MG63 (cell line): Measurements from ENCODE around the gene CFAP46. TPM values are rescaled to one million over a fixed set of nuclear protein-coding genes. Genes with fewer than 3 reads are reported as not detected.
"Not testable (repeated sequence)": the region's sequence is repeated elsewhere in the genome, so short reads cannot be mapped to it uniquely, and the experiment has no call there.

Experiments
- DNase-seq: peaks from one replicate; pipeline ENCODE4 v3.0.0-alpha.2; 2020
- H3K27me3 ChIP-seq: fragments of 250-450 bp; sonication (Bioruptor Pico); 2 replicates; pipeline ENCODE4 v1.5.1; 2020; ENCODE audit warnings: mild to moderate bottlenecking, moderate library complexity
- H3K36me3 ChIP-seq: fragments of 250-450 bp; sonication (Bioruptor Pico); 2 replicates; pipeline ENCODE4 v1.5.1; 2020; ENCODE audit warnings: mild to moderate bottlenecking, moderate library complexity
- H3K4me3 ChIP-seq: fragments of 250-450 bp; sonication (Bioruptor Pico); 2 replicates; pipeline ENCODE4 v1.5.1; 2020; ENCODE audit warnings: mild to moderate bottlenecking, moderate library complexity
- H3K9me3 ChIP-seq: fragments of 250-450 bp; sonication (Bioruptor Pico); 2 replicates; pipeline ENCODE4 v1.5.1; 2020; ENCODE audit warnings: mild to moderate bottlenecking, moderate library complexity
- total RNA-seq: library from RNA; depleted of rRNA; stranded (reverse); fragments of >200 nt; shearing (Covaris generic); gene quantifications from 2 replicates; pipeline ENCODE4 v1.2.3, GENCODE V29; 2014; ENCODE audit warnings: low replicate concordance

CFAP46 gene
- total RNA-seq, 1 experiment from 2014 or later: 0.33 TPM

- Histone ChIP-seq H3K4me3 (no peak overlapping the region), H3K9me3 (peaks cover 5% of the 10 kb centered on the region), H3K36me3 (no peaks in the 10 kb centered on the region), H3K27me3 (peaks cover under 1% of the 10 kb centered on the region; the same call in 1 of the 2 replicates)
- DNase-seq: no peak
Observed at GRCh38 chr10:132847416-132847777, 95.0 kb downstream of the CFAP46 start.

- DNase-seq: no peak
Observed at GRCh38 chr10:132846631-132847415, 95.5 kb downstream of the CFAP46 start.

GRCh38 chr10:132845780-132846595, 96.4 kb downstream of the CFAP46 start:
- Histone ChIP-seq H3K4me3 (no peak overlapping the region), H3K36me3 (no peaks in the 10 kb centered on the region), H3K27me3 (no peaks in the 10 kb centered on the region), H3K9me3 (peaks cover 10% of the 10 kb centered on the region)
- DNase-seq: no peak

More at GRCh38 chr10:132846631-132847415, 95.5 kb downstream of the CFAP46 start:
- no peaks in the 10 kb centered on the region for H3K27me3 ChIP-seq
- H3K36me3 ChIP-seq: no peaks in the 10 kb centered on the region
- peaks cover 10% of the 10 kb centered on the region for H3K9me3 ChIP-seq
- H3K4me3 ChIP-seq: no peak overlapping the region

GRCh38 chr10:132845041-132845551, 97.3 kb downstream of the CFAP46 start:
- no peaks in the 10 kb centered on the region for H3K27me3 ChIP-seq
- no peak for DNase-seq
- H3K4me3 ChIP-seq: no peak overlapping the region
- no peaks in the 10 kb centered on the region for H3K36me3 ChIP-seq
- peaks cover 10% of the 10 kb centered on the region for H3K9me3 ChIP-seq

GRCh38 chr10:132844069-132844809, 98.1 kb downstream of the CFAP46 start:
- DNase-seq: no peak
- H3K36me3 ChIP-seq: no peaks in the 10 kb centered on the region
- H3K9me3 ChIP-seq: peaks cover 10% of the 10 kb centered on the region
- no peak overlapping the region for H3K4me3 ChIP-seq
- H3K27me3 ChIP-seq: no peaks in the 10 kb centered on the region

GRCh38 chr10:132843276-132843675, 99.1 kb downstream of the CFAP46 start:
- DNase-seq, H3K27me3 ChIP-seq, H3K4me3 ChIP-seq, H3K36me3 ChIP-seq, H3K9me3 ChIP-seq: not testable (repeated sequence)

- Histone ChIP-seq H3K27me3 (no peaks in the 10 kb centered on the region), H3K36me3 (no peaks in the 10 kb centered on the region), H3K9me3 (peaks cover 10% of the 10 kb centered on the region), H3K4me3 (no peak overlapping the region)
- DNase-seq: no peak
Observed at GRCh38 chr10:132842397-132842796, 100.0 kb downstream of the CFAP46 start.

GRCh38 chr10:132841615-132841975, 100.8 kb downstream of the CFAP46 start:
- Histone ChIP-seq H3K36me3 (no peaks in the 10 kb centered on the region), H3K27me3 (no peaks in the 10 kb centered on the region), H3K9me3 (peaks cover 10% of the 10 kb centered on the region), H3K4me3 (no peak overlapping the region)
- DNase-seq: no peak

- no peaks in the 10 kb centered on the region for H3K36me3 ChIP-seq
- H3K4me3 ChIP-seq: no peak overlapping the region
- DNase-seq: no peak
- no peaks in the 10 kb centered on the region for H3K27me3 ChIP-seq
- peaks cover 10% of the 10 kb centered on the region for H3K9me3 ChIP-seq
Observed at GRCh38 chr10:132840698-132841614, 101.4 kb downstream of the CFAP46 start.

- DNase-seq: no peak
- Histone ChIP-seq H3K9me3 (peaks cover 10% of the 10 kb centered on the region), H3K4me3 (no peak overlapping the region), H3K27me3 (no peaks in the 10 kb centered on the region), H3K36me3 (no peaks in the 10 kb centered on the region)
Observed at GRCh38 chr10:132839061-132839460, 103.3 kb downstream of the CFAP46 start.

GRCh38 chr10:132838346-132838970, 103.9 kb downstream of the CFAP46 start:
- Histone ChIP-seq H3K9me3 (peaks cover 10% of the 10 kb centered on the region), H3K4me3 (no peak overlapping the region), H3K27me3 (peaks cover 4% of the 10 kb centered on the region), H3K36me3 (no peaks in the 10 kb centered on the region)
- DNase-seq: no peak

- H3K9me3 ChIP-seq: peaks cover 10% of the 10 kb centered on the region
- H3K4me3 ChIP-seq: no peak overlapping the region
- peak; percentile 41 for DNase-seq
- H3K27me3 ChIP-seq: peaks cover 10% of the 10 kb centered on the region
- no peaks in the 10 kb centered on the region for H3K36me3 ChIP-seq
Observed at GRCh38 chr10:132837905-132838304, 104.5 kb downstream of the CFAP46 start.

GRCh38 chr10:132836832-132837540, 105.4 kb downstream of the CFAP46 start:
- Histone ChIP-seq H3K4me3 (no peak overlapping the region), H3K36me3 (no peaks in the 10 kb centered on the region), H3K9me3 (peaks cover under 1% of the 10 kb centered on the region), H3K27me3 (peaks cover 19% of the 10 kb centered on the region)
- DNase-seq: no peak

GRCh38 chr10:132836248-132836831, 106.0 kb downstream of the CFAP46 start:
- peaks cover 23% of the 10 kb centered on the region for H3K27me3 ChIP-seq
- H3K4me3 ChIP-seq: no peak overlapping the region
- DNase-seq: no peak
- H3K36me3 ChIP-seq: no peaks in the 10 kb centered on the region
- no peaks in the 10 kb centered on the region for H3K9me3 ChIP-seq

- no peaks in the 10 kb centered on the region for H3K36me3 ChIP-seq
- no peak overlapping the region for H3K4me3 ChIP-seq
- H3K9me3 ChIP-seq: no peaks in the 10 kb centered on the region
- DNase-seq: no peak
- H3K27me3 ChIP-seq: peaks cover 28% of the 10 kb centered on the region
Observed at GRCh38 chr10:132835848-132836233, 106.5 kb downstream of the CFAP46 start.
